RWPE2 (cell line): ENCODE data around the gene KAZN.

Experiments used
- ATAC-seq: fragments of 200-7000 bp; cut with Tn5 transposase; 3 replicates; pipeline ENCODE4 v1.9.1; 2021; ENCODE audit warnings: low read depth
- DNase-seq: peaks from one replicate; pipeline ENCODE4 v3.0.0-alpha.2; 2020; ENCODE audit warnings: low spot score
- H3K27ac ChIP-seq: fragments of 450-650 bp; 2 replicates; pipeline ENCODE4 v1.5.1; 2017; ENCODE audit warnings: mild to moderate bottlenecking; ENCODE audit not compliant: poor library complexity, severe bottlenecking
- H3K27me3 ChIP-seq: fragments of 250-450 bp; sonication (Bioruptor Pico); 2 replicates; pipeline ENCODE4 v1.5.1; 2021; ENCODE audit warnings: mild to moderate bottlenecking, moderate library complexity; ENCODE audit not compliant: insufficient read depth, poor library complexity, severe bottlenecking
- H3K36me3 ChIP-seq: fragments of 250-450 bp; sonication (Bioruptor Pico); 2 replicates; pipeline ENCODE4 v1.5.1; 2020; ENCODE audit warnings: low read depth, mild to moderate bottlenecking, moderate library complexity
- H3K4me1 ChIP-seq: fragments of 250-450 bp; sonication (Bioruptor Pico); 2 replicates; pipeline ENCODE4 v1.5.1; 2021; ENCODE audit warnings: mild to moderate bottlenecking, moderate library complexity; ENCODE audit not compliant: insufficient read depth, poor library complexity, severe bottlenecking
- H3K4me3 ChIP-seq: fragments of 250-450 bp; sonication (Bioruptor Pico); 2 replicates; pipeline ENCODE4 v1.5.1; 2021; ENCODE audit warnings: mild to moderate bottlenecking, moderate library complexity; ENCODE audit not compliant: severe bottlenecking
- H3K9me3 ChIP-seq: fragments of 250-450 bp; sonication (Bioruptor Pico); 2 replicates; pipeline ENCODE4 v1.5.1; 2021; ENCODE audit warnings: mild to moderate bottlenecking, moderate library complexity; ENCODE audit not compliant: severe bottlenecking
- TF ChIP-seq, protein P1 (sequence below): fragments of 450-650 bp; IDR thresholded peaks from one replicate; pipeline ENCODE4 v1.5.1; 2017; ENCODE audit warnings: mild to moderate bottlenecking, moderate library complexity; ENCODE audit not compliant: poor library complexity, severe bottlenecking

Gene KAZN

DNA sequence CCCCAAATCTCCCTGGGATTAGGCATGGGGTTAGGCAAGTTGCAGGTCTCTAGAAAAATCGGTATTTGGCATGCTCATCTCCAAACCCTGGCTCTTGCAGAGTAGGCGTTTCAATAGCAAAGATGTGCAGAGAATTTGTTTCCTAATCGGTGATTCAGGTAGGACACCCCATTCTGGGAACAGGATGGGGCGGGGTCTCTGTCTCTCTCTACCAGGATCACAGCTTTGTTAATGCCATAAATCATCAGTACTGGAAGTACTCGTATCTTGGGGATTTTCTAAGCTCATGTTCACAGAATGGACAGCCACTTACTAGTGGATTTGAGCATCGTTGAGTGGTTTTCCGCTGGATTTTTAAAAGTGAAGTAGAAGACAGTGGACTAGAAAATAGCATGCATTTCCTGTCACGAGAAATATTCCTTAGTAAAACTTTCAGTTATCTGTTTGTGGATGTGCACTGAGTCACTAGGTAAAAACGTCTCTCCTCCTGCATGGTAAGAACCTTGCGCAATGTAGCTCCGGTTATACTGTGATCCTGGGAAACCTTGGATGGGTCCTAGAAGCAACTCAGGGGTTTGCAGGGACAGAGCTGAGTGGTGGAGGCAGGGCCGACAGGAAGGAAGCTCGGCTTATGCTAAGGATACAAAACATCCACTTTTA lies 560.2 kb downstream of the KAZN start:
- H3K27ac ChIP-seq = peak overlapping the region; percentile 85
- H3K4me1 ChIP-seq = peaks cover 34% of the 10 kb centered on the region
- ATAC-seq = peak; percentile 75
- TF ChIP-seq, protein P1, sequence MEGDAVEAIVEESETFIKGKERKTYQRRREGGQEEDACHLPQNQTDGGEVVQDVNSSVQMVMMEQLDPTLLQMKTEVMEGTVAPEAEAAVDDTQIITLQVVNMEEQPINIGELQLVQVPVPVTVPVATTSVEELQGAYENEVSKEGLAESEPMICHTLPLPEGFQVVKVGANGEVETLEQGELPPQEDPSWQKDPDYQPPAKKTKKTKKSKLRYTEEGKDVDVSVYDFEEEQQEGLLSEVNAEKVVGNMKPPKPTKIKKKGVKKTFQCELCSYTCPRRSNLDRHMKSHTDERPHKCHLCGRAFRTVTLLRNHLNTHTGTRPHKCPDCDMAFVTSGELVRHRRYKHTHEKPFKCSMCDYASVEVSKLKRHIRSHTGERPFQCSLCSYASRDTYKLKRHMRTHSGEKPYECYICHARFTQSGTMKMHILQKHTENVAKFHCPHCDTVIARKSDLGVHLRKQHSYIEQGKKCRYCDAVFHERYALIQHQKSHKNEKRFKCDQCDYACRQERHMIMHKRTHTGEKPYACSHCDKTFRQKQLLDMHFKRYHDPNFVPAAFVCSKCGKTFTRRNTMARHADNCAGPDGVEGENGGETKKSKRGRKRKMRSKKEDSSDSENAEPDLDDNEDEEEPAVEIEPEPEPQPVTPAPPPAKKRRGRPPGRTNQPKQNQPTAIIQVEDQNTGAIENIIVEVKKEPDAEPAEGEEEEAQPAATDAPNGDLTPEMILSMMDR = no peak
- H3K36me3 ChIP-seq = no peaks in the 10 kb centered on the region
- DNase-seq = no peak
- H3K9me3 ChIP-seq = no peaks in the 10 kb centered on the region
- H3K27me3 ChIP-seq = no peaks in the 10 kb centered on the region
- peak overlapping the region; percentile 21 for H3K4me3 ChIP-seq

DNA sequence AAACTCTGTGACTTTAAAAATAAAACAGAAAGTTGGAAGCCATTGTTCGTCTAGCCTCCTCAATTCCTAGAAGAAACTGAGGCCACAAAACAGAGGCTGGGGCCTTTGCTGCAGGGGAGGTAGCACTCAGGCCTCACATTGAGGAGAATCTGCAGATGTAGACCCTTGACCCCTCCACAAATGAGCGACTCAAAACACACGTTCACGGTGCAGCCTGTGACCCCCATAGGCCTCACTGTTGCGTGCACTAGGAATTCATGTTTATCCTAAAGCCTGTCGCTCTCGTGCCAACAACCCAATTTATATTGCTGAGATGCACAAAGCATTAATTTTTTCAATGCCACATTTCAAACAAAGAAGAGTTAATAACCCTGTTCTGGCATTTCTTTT lies 560.7 kb downstream of the KAZN start:
- Histone ChIP-seq H3K9me3 (no peaks in the 10 kb centered on the region), H3K27me3 (no peaks in the 10 kb centered on the region), H3K36me3 (no peaks in the 10 kb centered on the region), H3K4me1 (peaks cover 34% of the 10 kb centered on the region), H3K27ac (peak overlapping the region; percentile 85), H3K4me3 (no peak overlapping the region)
- DNase-seq = no peak
- TF ChIP-seq, protein P1 = no peak
- ATAC-seq = no peak

DNA sequence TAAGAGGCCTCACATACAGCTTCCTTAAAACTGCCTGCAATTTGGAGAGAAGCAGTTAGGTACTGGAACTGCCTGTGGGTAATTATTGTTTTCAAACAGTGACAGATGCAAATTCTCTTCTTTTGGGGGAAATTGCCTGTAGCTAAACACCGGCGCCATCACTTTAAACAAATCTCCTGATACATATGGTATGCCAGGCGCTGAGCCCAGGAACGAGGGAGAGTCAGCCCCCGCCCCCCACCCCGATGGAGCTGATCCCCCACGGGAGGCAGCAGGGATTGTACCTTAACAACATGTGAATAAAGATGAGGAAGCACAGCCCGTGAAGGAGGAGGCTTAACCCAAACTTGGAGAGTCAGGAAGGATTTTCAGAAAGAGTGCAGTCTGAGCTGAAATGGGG lies 562.1 kb downstream of the KAZN start:
- H3K4me1 ChIP-seq = peaks cover 31% of the 10 kb centered on the region
- H3K27me3 ChIP-seq = no peaks in the 10 kb centered on the region
- no peaks in the 10 kb centered on the region for H3K36me3 ChIP-seq
- TF ChIP-seq, protein P1 = no peak
- DNase-seq = no peak
- no peaks in the 10 kb centered on the region for H3K9me3 ChIP-seq
- H3K27ac ChIP-seq = no peak overlapping the region
- ATAC-seq = no peak
- H3K4me3 ChIP-seq = no peak overlapping the region

DNA sequence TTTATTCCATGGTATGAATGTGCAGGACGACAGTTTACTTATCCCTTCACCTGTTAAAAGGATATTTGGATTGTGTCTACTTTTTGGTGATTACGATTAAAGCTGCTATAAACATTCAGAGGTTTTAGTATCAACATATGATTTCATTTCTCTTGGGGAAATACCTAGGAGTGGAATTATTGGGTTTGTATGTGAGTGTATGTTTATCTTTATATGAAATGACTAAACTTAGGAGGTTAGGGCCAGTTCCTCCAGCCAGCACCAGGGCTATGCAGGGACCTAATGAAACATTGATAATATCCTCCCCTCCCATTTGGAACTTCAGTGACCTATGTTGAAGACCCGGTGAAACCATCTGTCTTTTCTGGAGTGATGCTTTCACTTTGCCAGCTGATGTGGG lies 568.9 kb downstream of the KAZN start:
- DNase-seq (no peak), ATAC-seq (no peak)
- TF ChIP-seq, protein P1 = no peak
- Histone ChIP-seq H3K36me3 (no peaks in the 10 kb centered on the region), H3K27me3 (no peaks in the 10 kb centered on the region), H3K9me3 (no peaks in the 10 kb centered on the region), H3K4me3 (no peak overlapping the region), H3K27ac (peak overlapping the region; percentile 92), H3K4me1 (peaks cover 25% of the 10 kb centered on the region)
